H9 (cell line): ENCODE results near the gene ARHGAP26. TPM values are rescaled to one million over a fixed set of nuclear protein-coding genes. Genes with fewer than 3 reads are reported as not detected.

ENCODE experiments used
- DNase-seq: peaks from one replicate; pipeline ENCODE4 v3.0.0-alpha.2; 2017
- H2AFZ ChIP-seq: one replicate; pipeline ENCODE4 v1.6.1; 2013; ENCODE audit warnings: mild to moderate bottlenecking, low read length, control low read depth, moderate library complexity
- H2AK5ac ChIP-seq: 2 replicates; pipeline ENCODE4 v1.6.1; 2013; ENCODE audit warnings: low read length, control low read depth, mixed read lengths; ENCODE audit not compliant: insufficient read length
- H2BK120ac ChIP-seq: one replicate; pipeline ENCODE4 v1.6.1; 2013; ENCODE audit warnings: low read depth, mild to moderate bottlenecking, low read length, control low read depth, inconsistent platforms; ENCODE audit not compliant: poor library complexity, severe bottlenecking
- H2BK12ac ChIP-seq: 2 replicates; pipeline ENCODE4 v1.6.1; 2013; ENCODE audit warnings: low read length, control low read depth, mixed read lengths, low read depth; ENCODE audit not compliant: insufficient read length
- H2BK15ac ChIP-seq: 2 replicates; pipeline ENCODE4 v1.6.1; 2013; ENCODE audit warnings: low read depth, low read length, control low read depth
- H2BK20ac ChIP-seq: one replicate; pipeline ENCODE4 v1.6.1; 2013; ENCODE audit warnings: low read depth, mild to moderate bottlenecking, low read length, control low read depth, inconsistent platforms; ENCODE audit not compliant: poor library complexity, severe bottlenecking
- H2BK5ac ChIP-seq: 2 replicates; pipeline ENCODE4 v1.6.1; 2013; ENCODE audit warnings: low read length, control low read depth, mixed read lengths; ENCODE audit not compliant: insufficient read length
- H3K14ac ChIP-seq: 2 replicates; pipeline ENCODE4 v1.6.1; 2013; ENCODE audit warnings: low read length, control low read depth; ENCODE audit not compliant: insufficient read depth
- H3K18ac ChIP-seq: 2 replicates; pipeline ENCODE4 v1.6.1; 2013; ENCODE audit warnings: low read depth, mild to moderate bottlenecking, mixed read lengths, low read length, control low read depth; ENCODE audit not compliant: insufficient read length
- H3K23ac ChIP-seq: 2 replicates; pipeline ENCODE4 v1.6.1; 2013; ENCODE audit warnings: low read length, control low read depth, mixed read lengths, low read depth; ENCODE audit not compliant: insufficient read length
- H3K23me2 ChIP-seq: 2 replicates; pipeline ENCODE4 v1.6.1; 2013; ENCODE audit warnings: low read depth, mild to moderate bottlenecking, mixed read lengths, low read length, control low read depth; ENCODE audit not compliant: insufficient read length, poor library complexity, severe bottlenecking
- H3K27ac ChIP-seq: 2 replicates; pipeline ENCODE4 v1.5.1; 2013; ENCODE audit warnings: low read length, control low read depth, mixed read lengths, low read depth; ENCODE audit not compliant: insufficient read length
- H3K27me3 ChIP-seq: 2 replicates; pipeline ENCODE4 v1.6.1; 2013; ENCODE audit warnings: low read length, control low read depth, inconsistent platforms; ENCODE audit not compliant: insufficient read depth
- H3K4ac ChIP-seq: 2 replicates; pipeline ENCODE4 v1.6.1; 2013; ENCODE audit warnings: low read depth, mild to moderate bottlenecking, control low read depth, inconsistent platforms, low read length, moderate library complexity
- H3K4me1 ChIP-seq: 2 replicates; pipeline ENCODE4 v1.6.1; 2013; ENCODE audit warnings: low read length, control low read depth, inconsistent platforms; ENCODE audit not compliant: insufficient read depth
- H3K4me2 ChIP-seq: 2 replicates; pipeline ENCODE4 v1.6.1; 2013; ENCODE audit warnings: low read length, control low read depth, mixed read lengths; ENCODE audit not compliant: insufficient read length, insufficient read depth
- H3K56ac ChIP-seq: 2 replicates; pipeline ENCODE4 v1.6.1; 2013; ENCODE audit warnings: low read depth, mild to moderate bottlenecking, mixed read lengths, low read length, control low read depth; ENCODE audit not compliant: insufficient read length
- H3K79me1 ChIP-seq: 2 replicates; pipeline ENCODE4 v1.6.1; 2013; ENCODE audit warnings: low read depth, mild to moderate bottlenecking, moderate library complexity, low read length, control low read depth, inconsistent platforms; ENCODE audit not compliant: insufficient read depth, poor library complexity, severe bottlenecking
- H3K79me2 ChIP-seq: 2 replicates; pipeline ENCODE4 v1.6.1; 2013; ENCODE audit warnings: low read length, control low read depth, inconsistent platforms; ENCODE audit not compliant: insufficient read depth
- H3K9ac ChIP-seq: 2 replicates; pipeline ENCODE4 v1.6.1; 2013; ENCODE audit warnings: low read length, control low read depth, mixed read lengths; ENCODE audit not compliant: insufficient read length; ENCODE audit errors: extremely low read depth
- H3K9me3 ChIP-seq: one replicate; pipeline ENCODE4 v1.6.1; 2013; ENCODE audit warnings: low read depth, low read length, inconsistent platforms; ENCODE audit not compliant: control insufficient read depth
- H3T11ph ChIP-seq: one replicate; pipeline ENCODE4 v1.6.1; 2013; ENCODE audit warnings: mild to moderate bottlenecking, low read length, control low read depth, inconsistent platforms
- H4K20me1 ChIP-seq: one replicate; pipeline ENCODE4 v1.6.1; 2013; ENCODE audit not compliant: control insufficient read depth, insufficient read length, insufficient read depth
- H4K5ac ChIP-seq: 2 replicates; pipeline ENCODE4 v1.6.1; 2013; ENCODE audit warnings: low read depth, mild to moderate bottlenecking, mixed read lengths, low read length, control low read depth; ENCODE audit not compliant: insufficient read length
- H4K8ac ChIP-seq: replicated peaks from 2 replicates; pipeline ENCODE4 v1.6.1; 2013; ENCODE audit warnings: low read length, control low read depth, mixed read lengths, low read depth; ENCODE audit not compliant: insufficient read length
- H4K91ac ChIP-seq: 2 replicates; pipeline ENCODE4 v1.6.1; 2013; ENCODE audit warnings: low read depth, mild to moderate bottlenecking, moderate library complexity, mixed read lengths, low read length, control low read depth; ENCODE audit not compliant: insufficient read length
- H3K27ac Mint-ChIP-seq, 3 experiments: 2 replicates in 2 of 3; 3 replicates in 1 of 3; pipeline ENCODE4 v1.8.0; 2020 to 2021; ENCODE audit warnings: mixed read lengths in 3 of 3, mild to moderate bottlenecking in 1 of 3, moderate library complexity in 1 of 3
- H3K27me3 Mint-ChIP-seq: 2 replicates; pipeline ENCODE4 v1.8.0; 2021; ENCODE audit warnings: low read depth, mild to moderate bottlenecking, moderate library complexity, mixed read lengths
- H3K36me3 Mint-ChIP-seq, 3 experiments: 2 replicates in 2 of 3; 3 replicates in 1 of 3; pipeline ENCODE4 v1.8.0; 2020 to 2021; ENCODE audit warnings: low read depth in 3 of 3, mixed read lengths in 3 of 3; ENCODE audit not compliant: insufficient read depth in 1 of 3
- H3K4me1 Mint-ChIP-seq, 2 experiments: 2 replicates each; pipeline ENCODE4 v1.8.0; 2020; ENCODE audit warnings: mixed read lengths in 2 of 2
- H3K4me3 Mint-ChIP-seq, 2 experiments: 2 replicates in 1 of 2; 3 replicates in 1 of 2; pipeline ENCODE4 v1.8.0; 2020 to 2021; ENCODE audit warnings: mild to moderate bottlenecking in 2 of 2, mixed read lengths in 2 of 2, moderate library complexity in 1 of 2
- H3K9me3 Mint-ChIP-seq, 2 experiments: 2 replicates in 1 of 2; 3 replicates in 1 of 2; pipeline ENCODE4 v1.8.0; 2020; ENCODE audit warnings: mild to moderate bottlenecking in 2 of 2, mixed read lengths in 2 of 2, moderate library complexity in 1 of 2
- WGBS: extraction: QIAGEN DNeasy Blood & Tissue Kit; methylation state at CpG from one replicate; pipeline ENCODE4 v1.1.7; 2013; ENCODE audit warnings: missing lambda C conversion rate, low lambda C conversion rate, mixed read lengths; ENCODE audit not compliant: insufficient read length; ENCODE audit errors: extremely low coverage; 5-methylcytosine and 5-hydroxymethylcytosine counted together
- total RNA-seq: library from RNA; stranded (reverse); gene quantifications from 2 replicates; pipeline ENCODE4 v1.2.1, GENCODE V29; 2021
- TF ChIP-seq, protein P1 (sequence below): fragments of 200-600 bp; sonication (generic); conservative IDR thresholded peaks from 3 replicates; pipeline ENCODE4 v1.8.0; 2021; ENCODE audit warnings: antibody characterized with exemption, mild to moderate bottlenecking

The ARHGAP26 gene
- total RNA-seq, 1 experiment from 2014 or later = 13.8 TPM

DNA sequence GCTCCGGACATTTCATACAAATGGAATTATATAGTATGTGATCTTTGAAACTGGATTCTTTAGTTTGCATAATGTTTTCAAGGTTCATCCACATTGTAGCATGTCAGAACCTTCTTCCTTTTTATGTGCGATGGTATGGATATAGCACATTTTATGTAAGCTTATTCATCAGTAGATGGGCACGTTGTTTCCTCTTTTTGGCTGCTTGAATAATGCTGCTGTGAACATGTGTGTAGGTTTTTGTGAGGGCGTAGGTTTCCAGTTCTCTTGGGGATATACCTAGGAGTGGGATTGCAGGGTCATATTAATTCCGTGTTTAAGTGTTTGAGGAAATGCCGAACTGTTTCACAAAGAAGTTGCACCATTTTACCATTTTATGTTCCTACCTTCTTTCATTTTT, 445.5 kb downstream of the ARHGAP26 start:
- H3K23ac ChIP-seq = no peak overlapping the region
- H2BK12ac ChIP-seq = no peak overlapping the region
- no peak overlapping the region for H2AFZ ChIP-seq
- Mint-ChIP-seq H3K9me3 (no peaks in the 10 kb centered on the region), H3K4me3 (no peak overlapping the region), H3K27me3 (no peaks in the 10 kb centered on the region; the same call in 1 of the 2 replicates), H3K27ac (no peak overlapping the region), H3K4me1 (peaks cover 32% of the 10 kb centered on the region in 2 experiments), H3K36me3 (peaks cover 0 to 3% (median 0%) of the 10 kb centered on the region in 3 experiments; a peak in 4 of 7 replicates)
- H2AK5ac ChIP-seq = no peak overlapping the region
- H3K27me3 ChIP-seq = no peaks in the 10 kb centered on the region
- no peak overlapping the region for H3K14ac ChIP-seq
- H3K9ac ChIP-seq = no peak overlapping the region
- H3K4me1 ChIP-seq = peaks cover 3% of the 10 kb centered on the region; the same call in 1 of the 2 replicates
- H2BK15ac ChIP-seq = no peak overlapping the region
- H2BK5ac ChIP-seq = no peak overlapping the region
- WGBS = no CpG with 5 or more reads among the region's 6 CpGs
- no peaks in the 10 kb centered on the region for H3K23me2 ChIP-seq
- no peaks in the 10 kb centered on the region for H4K20me1 ChIP-seq
- H4K91ac ChIP-seq = no peak overlapping the region
- H3K4ac ChIP-seq = no peak overlapping the region
- no peaks in the 10 kb centered on the region for H3K9me3 ChIP-seq
- H3K4me2 ChIP-seq = no peak overlapping the region
- TF ChIP-seq, protein P1, sequence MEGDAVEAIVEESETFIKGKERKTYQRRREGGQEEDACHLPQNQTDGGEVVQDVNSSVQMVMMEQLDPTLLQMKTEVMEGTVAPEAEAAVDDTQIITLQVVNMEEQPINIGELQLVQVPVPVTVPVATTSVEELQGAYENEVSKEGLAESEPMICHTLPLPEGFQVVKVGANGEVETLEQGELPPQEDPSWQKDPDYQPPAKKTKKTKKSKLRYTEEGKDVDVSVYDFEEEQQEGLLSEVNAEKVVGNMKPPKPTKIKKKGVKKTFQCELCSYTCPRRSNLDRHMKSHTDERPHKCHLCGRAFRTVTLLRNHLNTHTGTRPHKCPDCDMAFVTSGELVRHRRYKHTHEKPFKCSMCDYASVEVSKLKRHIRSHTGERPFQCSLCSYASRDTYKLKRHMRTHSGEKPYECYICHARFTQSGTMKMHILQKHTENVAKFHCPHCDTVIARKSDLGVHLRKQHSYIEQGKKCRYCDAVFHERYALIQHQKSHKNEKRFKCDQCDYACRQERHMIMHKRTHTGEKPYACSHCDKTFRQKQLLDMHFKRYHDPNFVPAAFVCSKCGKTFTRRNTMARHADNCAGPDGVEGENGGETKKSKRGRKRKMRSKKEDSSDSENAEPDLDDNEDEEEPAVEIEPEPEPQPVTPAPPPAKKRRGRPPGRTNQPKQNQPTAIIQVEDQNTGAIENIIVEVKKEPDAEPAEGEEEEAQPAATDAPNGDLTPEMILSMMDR = no peak
- H2BK20ac ChIP-seq = no peak overlapping the region
- no peak overlapping the region for H4K5ac ChIP-seq
- no peak overlapping the region for H4K8ac ChIP-seq
- H3K18ac ChIP-seq = no peak overlapping the region
- H3T11ph ChIP-seq = no peak overlapping the region
- no peaks in the 10 kb centered on the region for H3K79me2 ChIP-seq
- no peak overlapping the region for H2BK120ac ChIP-seq
- H3K56ac ChIP-seq = no peak overlapping the region
- H3K79me1 ChIP-seq = no peaks in the 10 kb centered on the region
- H3K27ac ChIP-seq = no peak overlapping the region
- no peak for DNase-seq
